ENCODE measurements around the gene MMP10.

MMP10 gene

GRCh38 chr11:102724904-102725500 is 55.4 kb downstream of the MMP10 start, which contains the start of gene MMP8:
MMP8 (minus strand) TSS chr11:102724954; CDS start chr11:102724855, 99 bp downstream.
- no peak for DNase-seq

DNA sequence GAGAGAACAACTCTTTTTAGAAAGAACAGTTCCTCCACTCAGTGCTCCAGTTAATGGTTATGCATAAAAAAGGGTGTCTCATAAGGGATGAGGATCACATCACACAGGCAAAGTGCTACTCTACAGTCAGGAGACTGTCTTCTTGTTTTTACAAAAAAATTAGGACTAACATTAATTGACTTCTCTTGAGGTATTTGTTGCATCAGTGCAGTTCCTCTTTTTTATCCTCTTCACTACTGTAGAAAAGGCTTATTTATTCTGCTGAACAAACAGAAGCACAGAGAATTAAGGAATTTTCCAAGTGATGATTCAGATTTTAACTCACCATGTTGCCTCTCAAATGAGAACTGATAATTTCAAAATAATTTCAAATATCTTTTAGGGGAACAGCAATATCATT is 57.6 kb downstream of the MMP10 start:
- DNase-seq: no peak
